HG03342 (cell line): ENCODE results near the gene TLE2.

ENCODE experiments used
- ATAC-seq: cut with Tn5 transposase; IDR thresholded peaks from one replicate; pipeline ENCODE4 v1.9.1; 2021; ENCODE audit warnings: mild to moderate bottlenecking, moderate library complexity; ENCODE audit not compliant: unreplicated experiment

The TLE2 gene

DNA sequence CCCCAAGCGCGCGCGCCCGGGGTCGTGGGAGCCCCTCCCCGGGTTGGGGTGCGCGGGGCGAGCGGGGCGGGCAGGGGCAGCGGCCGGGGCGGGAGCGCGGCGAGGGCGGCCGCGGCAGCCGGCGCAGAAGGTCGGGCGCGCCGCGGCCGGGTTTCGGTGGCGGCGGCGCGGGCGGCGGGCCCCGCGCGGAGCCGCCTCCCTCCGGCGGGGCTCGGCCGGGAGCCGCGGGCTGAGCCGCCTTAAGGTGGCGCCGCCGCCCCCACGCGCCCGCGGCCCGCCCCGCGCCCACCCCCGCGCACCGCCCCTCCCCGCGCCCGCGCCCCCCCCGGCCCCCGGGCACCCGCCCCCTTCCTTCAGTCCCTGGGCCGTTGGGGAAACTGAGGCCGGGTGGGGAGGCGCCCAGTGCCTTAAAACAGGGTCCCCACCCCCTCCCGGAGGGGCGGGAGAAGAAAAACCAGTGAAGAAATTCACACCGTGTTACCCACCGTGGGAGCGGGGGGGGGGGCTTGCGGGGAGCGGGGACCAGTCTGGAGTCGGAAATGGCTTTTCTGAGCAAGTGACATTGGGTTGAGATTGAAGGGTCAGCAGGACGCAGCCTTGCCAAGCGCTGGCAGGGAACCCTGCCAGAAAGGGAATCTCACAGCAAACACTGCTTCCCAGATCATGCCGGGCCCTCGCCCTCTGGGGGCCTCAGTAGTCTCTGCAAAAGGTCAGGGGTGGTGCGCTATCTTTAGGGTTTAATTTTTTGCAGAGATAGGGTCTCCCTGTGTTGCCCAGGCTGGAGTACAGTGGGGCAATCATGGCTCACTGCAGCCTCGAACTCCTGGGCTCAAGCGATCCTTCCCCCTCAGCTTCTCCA lies at the start of gene TLE2:
TSS of gene TLE2 (minus strand) at position 216 of the 859 bp plus-strand sequence. CDS start 376 bp downstream, outside the sequence.
- no peak for ATAC-seq

- ATAC-seq = no peak
These were observed 46.7 kb upstream of the TLE2 start for GRCh38 chr19:3075605-3076431.

- ATAC-seq = no peak
These were observed 45.0 kb upstream of the TLE2 start for GRCh38 chr19:3073931-3074595.

- no peak for ATAC-seq
These were observed 44.1 kb upstream of the TLE2 start for GRCh38 chr19:3073159-3073563.

GRCh38 chr19:3071768-3072167 lies 42.7 kb upstream of the TLE2 start:
- no peak for ATAC-seq

- no peak for ATAC-seq
These were observed 39.0 kb upstream of the TLE2 start for GRCh38 chr19:3068071-3068470.

GRCh38 chr19:3067563-3067962 lies 38.5 kb upstream of the TLE2 start:
- ATAC-seq = no peak

GRCh38 chr19:3066482-3067049 lies 37.5 kb upstream of the TLE2 start:
- ATAC-seq = no peak

GRCh38 chr19:3065675-3066357 lies 36.7 kb upstream of the TLE2 start:
- ATAC-seq = peak; percentile 54

DNA sequence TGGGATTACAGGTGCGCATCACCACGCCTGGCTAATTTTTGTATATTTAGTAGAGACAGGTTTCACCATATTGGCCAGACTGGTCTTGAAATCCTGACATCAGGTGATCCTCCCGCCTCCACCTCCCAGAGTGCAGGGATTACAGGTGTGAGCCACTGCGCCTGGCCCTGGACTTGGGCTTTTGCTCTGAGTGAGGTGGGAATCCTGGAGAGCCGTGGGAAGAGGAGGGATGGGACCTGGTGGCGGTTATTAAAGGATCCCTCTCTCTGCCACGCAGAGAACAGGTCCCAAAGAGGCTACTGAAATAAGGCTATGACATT lies 34.9 kb upstream of the TLE2 start:
- no peak for ATAC-seq

GRCh38 chr19:3062165-3063105 lies 33.4 kb upstream of the TLE2 start, which contains the start of gene TLE5:
TLE5 (minus strand) TSS chr19:3062495; CDS start chr19:3062200, 295 bp downstream.
- no peak for ATAC-seq

DNA sequence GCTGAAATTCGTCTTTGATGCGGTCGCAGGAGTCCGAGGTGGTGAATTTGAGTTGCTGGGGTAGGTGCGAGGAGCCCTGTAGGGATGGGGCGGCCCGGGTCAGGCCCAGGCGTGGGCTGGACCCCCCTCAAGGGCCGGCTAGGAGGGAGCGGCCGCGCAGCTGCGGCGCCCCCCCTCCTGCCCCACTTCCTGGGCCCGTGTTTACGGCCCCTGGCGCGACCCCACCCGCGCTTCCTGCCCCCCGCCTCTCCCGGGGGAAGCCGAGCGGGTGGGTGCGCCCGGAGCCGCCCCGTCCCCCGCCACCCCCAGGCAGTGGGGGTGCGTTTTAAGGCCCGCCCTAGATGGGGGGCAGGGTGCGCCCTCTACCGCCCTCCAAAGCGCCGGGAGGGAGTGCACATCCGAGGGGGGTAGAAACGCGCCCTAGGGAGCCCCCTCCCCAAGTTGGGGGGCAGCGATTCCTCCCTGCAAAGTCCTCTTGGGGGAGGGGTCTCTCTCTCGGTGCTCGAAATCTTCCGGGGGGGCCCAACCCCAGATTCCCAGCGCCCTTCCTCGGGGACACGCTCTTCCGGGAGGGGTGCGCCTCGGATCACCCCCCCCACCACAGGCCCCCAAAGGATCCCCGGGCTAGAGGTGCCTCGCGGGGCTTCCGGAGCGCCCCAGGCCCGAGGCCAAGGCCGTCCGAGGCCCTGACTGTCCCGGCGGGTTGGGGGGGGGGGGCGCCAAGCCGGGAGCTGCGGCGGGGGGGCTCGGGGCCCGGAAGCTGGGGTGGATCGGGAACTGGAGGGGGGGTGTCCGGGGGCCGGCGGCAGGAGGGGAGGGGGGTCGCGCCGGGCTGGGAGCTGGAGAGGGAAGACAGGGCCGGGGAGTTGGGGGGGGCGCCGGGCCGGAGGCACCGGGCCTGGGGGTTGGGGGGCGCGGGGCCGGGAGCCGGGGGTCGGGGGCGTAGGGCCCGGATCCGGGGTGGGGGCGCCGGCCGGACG lies 32.4 kb upstream of the TLE2 start:
- ATAC-seq = no peak

DNA sequence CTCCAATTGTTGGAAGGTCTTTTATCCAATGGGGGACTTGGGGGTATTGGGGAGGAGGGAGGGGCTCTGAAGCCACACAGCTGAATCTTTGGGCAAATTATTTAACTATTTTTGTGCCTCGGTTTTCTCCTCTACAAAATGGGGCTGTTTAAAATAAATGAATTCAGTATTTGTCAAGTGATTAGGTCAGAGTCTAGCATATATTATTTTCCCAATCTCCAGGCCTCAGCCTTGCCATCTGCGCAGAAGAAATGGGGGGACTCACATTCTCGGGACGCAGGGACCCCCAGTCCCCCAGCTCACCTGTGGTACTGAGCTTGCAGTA lies 31.7 kb upstream of the TLE2 start:
- no peak for ATAC-seq

GRCh38 chr19:3059653-3060052 lies 30.6 kb upstream of the TLE2 start:
- ATAC-seq = no peak

- no peak for ATAC-seq
These were observed 29.8 kb upstream of the TLE2 start for GRCh38 chr19:3058821-3059314.

- no peak for ATAC-seq
These were observed 29.1 kb upstream of the TLE2 start for GRCh38 chr19:3058009-3058820.

DNA sequence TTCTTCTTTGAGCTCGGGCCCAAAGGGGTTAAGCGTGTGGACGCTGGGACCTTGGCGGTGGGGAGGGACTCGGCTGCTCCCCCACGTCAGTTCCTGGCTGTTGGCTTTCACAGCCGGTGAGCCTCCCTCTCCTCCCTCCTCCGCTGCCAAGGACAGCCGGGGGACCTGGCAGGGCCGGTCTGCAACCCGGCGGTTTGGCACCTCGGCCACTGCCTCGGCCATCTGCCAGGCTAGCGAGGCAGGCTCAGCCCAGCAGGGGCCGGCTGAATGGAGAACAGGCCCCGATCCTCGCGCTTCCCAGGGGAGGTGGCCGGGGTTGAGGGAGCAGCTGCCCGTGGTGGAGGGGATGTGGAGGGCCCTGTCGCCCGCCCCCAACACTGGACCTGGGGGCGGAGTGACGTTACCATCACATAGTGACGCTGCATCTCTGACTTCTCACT lies 28.2 kb upstream of the TLE2 start:
- ATAC-seq = no peak
